GM12891 (cell line): Measurements from ENCODE around the gene SEC24D.

Experiments
- POLR2A ChIP-seq: IDR thresholded peaks from 2 replicates; pipeline ENCODE4 v1.6.1; 2011; ENCODE audit warnings: low read depth, low read length, control low read depth
- POLR2AphosphoS5 ChIP-seq: IDR thresholded peaks from 2 replicates; pipeline ENCODE4 v1.6.1; 2011; ENCODE audit warnings: low read depth, low read length, control low read depth

DNA sequence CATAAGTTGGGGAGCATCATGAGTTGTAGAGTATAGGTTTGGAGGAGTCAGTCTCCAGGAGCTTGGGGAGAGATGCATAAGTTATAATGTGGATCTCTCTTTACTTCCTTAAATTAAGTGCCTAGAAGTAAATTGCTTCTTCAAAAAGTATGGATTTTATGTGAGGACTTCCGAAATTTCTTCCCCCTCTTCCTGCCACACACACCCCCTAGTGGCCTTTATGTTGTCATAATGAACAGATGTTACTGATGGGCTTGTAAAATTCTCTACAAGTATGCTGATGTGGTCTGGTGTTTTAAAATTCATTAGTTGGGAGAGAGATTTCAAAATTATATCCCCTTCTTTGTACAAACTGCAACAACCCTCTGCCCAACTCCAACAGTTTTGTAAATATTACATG, 153.0 kb downstream of the SEC24D start:
- no peak for TF ChIP-seq POLR2A
- TF ChIP-seq POLR2AphosphoS5, result no peak
